ENCODE results near the gene MCC. TPM values are rescaled to one million over a fixed set of nuclear protein-coding genes. Genes with fewer than 3 reads are reported as not detected.

Gene MCC
- total RNA-seq, 2 experiments from 2014 or later, result 0.25 TPM; not detected in 1

DNA sequence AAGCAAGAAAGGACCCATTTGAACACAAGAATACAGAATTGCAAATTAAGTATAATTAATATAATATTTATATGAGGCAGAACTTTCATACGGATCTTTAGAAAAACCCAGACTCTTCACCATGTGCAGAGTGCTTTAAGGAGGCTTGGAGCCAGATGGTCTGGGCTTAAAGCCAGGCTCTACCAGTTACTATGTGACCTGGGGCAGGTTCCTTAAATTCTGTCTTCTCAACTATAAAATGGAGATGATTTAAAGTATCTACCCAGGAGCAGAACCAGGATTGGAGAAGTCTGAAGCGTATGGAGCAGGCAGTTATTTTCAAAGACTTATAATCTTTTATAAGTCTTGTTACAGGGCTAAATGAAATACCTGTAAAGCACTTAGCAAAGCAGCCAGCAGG is 255.6 kb downstream of the MCC start:
- Histone ChIP-seq H3K4me3 (ENCODE audit: low read depth, low read length, poor library complexity, severe bottlenecking) (no peak overlapping the region), H3K4me2 (ENCODE audit: low read length) (no peak overlapping the region), H3K4me1 (ENCODE audit: insufficient read depth, low read length, poor library complexity, severe bottlenecking) (no peaks in the 10 kb centered on the region), H3K9me2 (ENCODE audit: insufficient read depth, low read length) (no peaks in the 10 kb centered on the region), H4K20me1 (ENCODE audit: insufficient read depth, low read length) (no peaks in the 10 kb centered on the region), H3K36me3 (ENCODE audit: insufficient read depth, low read length) (no peaks in the 10 kb centered on the region), H2AFZ (ENCODE audit: low read length) (no peak overlapping the region), H3K9me3 (ENCODE audit: low read length) (no peaks in the 10 kb centered on the region), H3K27ac (ENCODE audit: low read depth, low read length, poor library complexity, severe bottlenecking) (no peak overlapping the region), H3K79me2 (ENCODE audit: insufficient read depth, low read depth, low read length) (no peaks in the 10 kb centered on the region)
- intact Hi-C loops (cut with micrococcal nuclease; ENCODE audit: unreplicated experiment), result no loop called here
- ChIA-PET POLR2A (no interaction called here), CTCF (ENCODE audit: unreplicated experiment) (no interaction called here)
- no peak for DNase-seq (ENCODE audit: low spot score)
- BruUV-seq (replicated peaks), result no TSS peak
- TF ChIP-seq EZH2phosphoT487 (IDR thresholded peaks at IDR 0.05; ENCODE audit: borderline replicate concordance, low read depth, low read length), result no peak

DNA sequence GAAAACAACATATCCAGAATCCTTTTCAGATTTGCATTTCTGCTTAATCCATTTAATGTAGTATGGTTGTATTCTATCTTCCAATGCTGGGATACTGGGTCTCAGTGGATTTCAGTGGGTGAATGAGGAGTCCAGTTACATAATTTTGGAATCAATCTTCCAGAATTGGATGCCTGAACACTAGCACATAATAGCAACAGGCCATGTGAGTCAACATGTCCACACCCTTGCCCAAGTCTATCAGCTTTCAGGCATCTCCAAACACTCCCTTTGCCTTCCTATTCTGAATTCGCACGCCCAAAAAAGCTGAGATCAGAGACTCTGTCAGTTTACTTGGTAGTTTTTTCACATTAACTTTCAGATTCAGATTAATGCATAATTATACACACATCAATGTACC is 256.0 kb downstream of the MCC start:
- no TSS peak for BruUV-seq (replicated peaks)
- Histone ChIP-seq H3K4me3 (ENCODE audit: low read depth, low read length, poor library complexity, severe bottlenecking) (no peak overlapping the region), H3K4me2 (ENCODE audit: low read length) (no peak overlapping the region), H3K79me2 (ENCODE audit: insufficient read depth, low read depth, low read length) (no peaks in the 10 kb centered on the region), H3K36me3 (ENCODE audit: insufficient read depth, low read length) (no peaks in the 10 kb centered on the region), H3K27ac (ENCODE audit: low read depth, low read length, poor library complexity, severe bottlenecking) (no peak overlapping the region), H3K9me3 (ENCODE audit: low read length) (no peaks in the 10 kb centered on the region), H3K9me2 (ENCODE audit: insufficient read depth, low read length) (no peaks in the 10 kb centered on the region), H4K20me1 (ENCODE audit: insufficient read depth, low read length) (no peaks in the 10 kb centered on the region), H3K4me1 (ENCODE audit: insufficient read depth, low read length, poor library complexity, severe bottlenecking) (no peaks in the 10 kb centered on the region), H2AFZ (ENCODE audit: low read length) (no peak overlapping the region)
- intact Hi-C loops (cut with micrococcal nuclease; ENCODE audit: unreplicated experiment), result no loop called here
- ChIA-PET CTCF (ENCODE audit: unreplicated experiment) (no interaction called here), POLR2A (interaction anchor here (0.7 kb wide), 1 partner anchor 247 kb away, joined by 3 read pairs; no protein-coding TSS in a partner anchor)
- no peak for TF ChIP-seq EZH2phosphoT487 (IDR thresholded peaks at IDR 0.05; ENCODE audit: borderline replicate concordance, low read depth, low read length)
- TF ChIP-seq, protein P1, sequence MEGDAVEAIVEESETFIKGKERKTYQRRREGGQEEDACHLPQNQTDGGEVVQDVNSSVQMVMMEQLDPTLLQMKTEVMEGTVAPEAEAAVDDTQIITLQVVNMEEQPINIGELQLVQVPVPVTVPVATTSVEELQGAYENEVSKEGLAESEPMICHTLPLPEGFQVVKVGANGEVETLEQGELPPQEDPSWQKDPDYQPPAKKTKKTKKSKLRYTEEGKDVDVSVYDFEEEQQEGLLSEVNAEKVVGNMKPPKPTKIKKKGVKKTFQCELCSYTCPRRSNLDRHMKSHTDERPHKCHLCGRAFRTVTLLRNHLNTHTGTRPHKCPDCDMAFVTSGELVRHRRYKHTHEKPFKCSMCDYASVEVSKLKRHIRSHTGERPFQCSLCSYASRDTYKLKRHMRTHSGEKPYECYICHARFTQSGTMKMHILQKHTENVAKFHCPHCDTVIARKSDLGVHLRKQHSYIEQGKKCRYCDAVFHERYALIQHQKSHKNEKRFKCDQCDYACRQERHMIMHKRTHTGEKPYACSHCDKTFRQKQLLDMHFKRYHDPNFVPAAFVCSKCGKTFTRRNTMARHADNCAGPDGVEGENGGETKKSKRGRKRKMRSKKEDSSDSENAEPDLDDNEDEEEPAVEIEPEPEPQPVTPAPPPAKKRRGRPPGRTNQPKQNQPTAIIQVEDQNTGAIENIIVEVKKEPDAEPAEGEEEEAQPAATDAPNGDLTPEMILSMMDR (conservative IDR thresholded peaks at IDR 0.05; ENCODE audit: low read length), result no peak
- DNase-seq (ENCODE audit: low spot score), result no peak

DNA sequence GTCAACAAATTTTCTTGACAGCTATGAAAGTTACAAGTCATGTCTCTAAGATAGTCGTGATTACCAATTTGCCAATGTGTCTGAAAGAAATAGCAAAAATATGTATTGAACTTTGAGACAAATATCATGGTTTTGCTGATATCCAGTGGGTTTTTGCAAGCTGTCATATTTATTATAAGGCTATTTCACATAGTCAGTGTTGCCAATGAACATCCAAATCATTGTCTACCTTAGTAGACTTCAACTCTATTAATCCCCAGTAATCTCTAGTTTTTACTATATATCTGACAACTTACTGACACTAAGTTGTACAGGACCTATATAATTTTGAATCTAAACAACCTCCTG is 256.6 kb downstream of the MCC start:
- no peak for DNase-seq (ENCODE audit: low spot score)
- Histone ChIP-seq H3K4me3 (ENCODE audit: low read depth, low read length, poor library complexity, severe bottlenecking) (no peak overlapping the region), H3K4me1 (ENCODE audit: insufficient read depth, low read length, poor library complexity, severe bottlenecking) (no peaks in the 10 kb centered on the region), H3K9me2 (ENCODE audit: insufficient read depth, low read length) (no peaks in the 10 kb centered on the region), H3K9me3 (ENCODE audit: low read length) (no peaks in the 10 kb centered on the region), H2AFZ (ENCODE audit: low read length) (no peak overlapping the region), H3K27ac (ENCODE audit: low read depth, low read length, poor library complexity, severe bottlenecking) (no peak overlapping the region), H4K20me1 (ENCODE audit: insufficient read depth, low read length) (no peaks in the 10 kb centered on the region), H3K4me2 (ENCODE audit: low read length) (no peak overlapping the region), H3K36me3 (ENCODE audit: insufficient read depth, low read length) (no peaks in the 10 kb centered on the region), H3K79me2 (ENCODE audit: insufficient read depth, low read depth, low read length) (no peaks in the 10 kb centered on the region)
- intact Hi-C loops (cut with micrococcal nuclease; ENCODE audit: unreplicated experiment), result no loop called here
- TF ChIP-seq, protein P1 (conservative IDR thresholded peaks at IDR 0.05; ENCODE audit: low read length), result no peak
- TF ChIP-seq EZH2phosphoT487 (IDR thresholded peaks at IDR 0.05; ENCODE audit: borderline replicate concordance, low read depth, low read length), result no peak
- POLR2A ChIA-PET, result interaction anchor here (0.7 kb wide), 1 partner anchor 246 kb away, joined by 3 read pairs; no protein-coding TSS in a partner anchor
- CTCF ChIA-PET (ENCODE audit: unreplicated experiment), result no interaction called here
- BruUV-seq (replicated peaks), result no TSS peak
